Thoracic aorta (tissue), 2 donors: ENCODE data around the gene FSTL1. TPM values are rescaled to one million over a fixed set of nuclear protein-coding genes. Genes with fewer than 3 reads are reported as not detected.
A peak's percentile ranks its signal among the peaks of the same experiment; 100 is the strongest.

Experiments used
- ATAC-seq: fragments of 150-250 bp; one replicate; pipeline ENCODE4 v1.8.0; 2017; ENCODE audit warnings: low read depth; ENCODE audit not compliant: insufficient number of reproducible peaks, low FRiP score
- DNase-seq: peaks from one replicate; pipeline ENCODE4 v3.0.0-alpha.2; 2020; ENCODE audit warnings: low spot score
- H3K27ac ChIP-seq, 2 donors: fragments of 200-600 bp; sonication (generic); 1 replicate in 1 of 2; 2 replicates in 1 of 2; pipeline ENCODE4 v1.5.1; 2016; ENCODE audit warnings: mild to moderate bottlenecking in 2 of 2, moderate library complexity in 2 of 2
- H3K27me3 ChIP-seq: fragments of 200-600 bp; sonication (generic); replicated peaks from 2 replicates; pipeline ENCODE4 v1.6.0; 2016; ENCODE audit warnings: mild to moderate bottlenecking; ENCODE audit not compliant: insufficient read depth
- H3K36me3 ChIP-seq: fragments of 200-600 bp; sonication (generic); one replicate; pipeline ENCODE4 v1.5.1; 2016
- H3K4me1 ChIP-seq, 2 donors: fragments of 200-600 bp; sonication (generic); 1 replicate in 1 of 2; 2 replicates in 1 of 2; pipeline versions ENCODE4 v1.5.1 to v1.6.0; 2016; ENCODE audit warnings: low read depth in 2 of 2, mild to moderate bottlenecking in 1 of 2; ENCODE audit not compliant: control insufficient read depth in 1 of 2
- H3K4me3 ChIP-seq: fragments of 200-600 bp; sonication (generic); 2 replicates; pipeline ENCODE4 v1.5.1; 2016; ENCODE audit warnings: mild to moderate bottlenecking
- H3K9me3 ChIP-seq: fragments of 200-600 bp; sonication (generic); 2 replicates; pipeline ENCODE4 v1.5.1; 2016
- CTCF ChIP-seq: fragments of 200-600 bp; sonication (generic); IDR thresholded peaks from one replicate; pipeline ENCODE4 v1.5.1; 2019; ENCODE audit warnings: antibody characterized with exemption
- total RNA-seq, 2 donors: library from RNA; depleted of rRNA; stranded (reverse); fragments of >200 nt; gene quantifications; one replicate each; pipeline versions ENCODE4 v1.1.0 to v1.2.3, GENCODE V29; 2016

Gene FSTL1
- total RNA-seq, 2 donors from 2014 or later: 601 to 687 TPM

- Histone ChIP-seq H3K4me3 (no peak overlapping the region), H3K27ac (peak overlapping the region in 1 of 2 donors; percentile 14), H3K27me3 (no peaks in the 10 kb centered on the region), H3K9me3 (no peaks in the 10 kb centered on the region), H3K4me1 (peaks cover 0 to 23% of the 10 kb centered on the region in 2 donors), H3K36me3 (no peaks in the 10 kb centered on the region)
- no peak for TF ChIP-seq CTCF
- no peak for DNase-seq
- no peak for ATAC-seq
Measured at GRCh38 chr3:120487191-120487650, 36.4 kb upstream of the FSTL1 start.

- Histone ChIP-seq H3K36me3 (no peaks in the 10 kb centered on the region), H3K27ac (no peak overlapping the region), H3K9me3 (no peaks in the 10 kb centered on the region), H3K4me3 (no peak overlapping the region), H3K4me1 (no peaks in the 10 kb centered on the region), H3K27me3 (no peaks in the 10 kb centered on the region)
- DNase-seq: no peak
- ATAC-seq: no peak
- TF ChIP-seq CTCF: no peak
Measured at GRCh38 chr3:120481081-120481480, 30.3 kb upstream of the FSTL1 start.

GRCh38 chr3:120477781-120478180 lies 27.0 kb upstream of the FSTL1 start:
- H3K27ac ChIP-seq: no peak overlapping the region
- no peaks in the 10 kb centered on the region for H3K27me3 ChIP-seq
- H3K9me3 ChIP-seq: no peaks in the 10 kb centered on the region
- DNase-seq (no peak), ATAC-seq (no peak)
- no peak overlapping the region for H3K4me3 ChIP-seq
- TF ChIP-seq CTCF: no peak
- no peaks in the 10 kb centered on the region for H3K4me1 ChIP-seq
- H3K36me3 ChIP-seq: no peaks in the 10 kb centered on the region

GRCh38 chr3:120475722-120476377 lies 25.1 kb upstream of the FSTL1 start:
- Histone ChIP-seq H3K9me3 (no peaks in the 10 kb centered on the region), H3K36me3 (no peaks in the 10 kb centered on the region), H3K4me3 (no peak overlapping the region), H3K27me3 (no peaks in the 10 kb centered on the region), H3K27ac (no peak overlapping the region), H3K4me1 (peaks cover 3 to 8% of the 10 kb centered on the region in 2 donors)
- no peak for DNase-seq
- no peak for ATAC-seq
- TF ChIP-seq CTCF: no peak

GRCh38 chr3:120473896-120474675 lies 23.3 kb upstream of the FSTL1 start:
- TF ChIP-seq CTCF: no peak
- no peak for ATAC-seq
- no peak overlapping the region for H3K4me3 ChIP-seq
- H3K9me3 ChIP-seq: no peaks in the 10 kb centered on the region
- H3K36me3 ChIP-seq: no peaks in the 10 kb centered on the region
- DNase-seq: no peak
- no peaks in the 10 kb centered on the region for H3K27me3 ChIP-seq
- H3K27ac ChIP-seq: no peak overlapping the region
- peaks cover 6 to 17% of the 10 kb centered on the region in 2 donors for H3K4me1 ChIP-seq
